ENCODE measurements around the gene CATSPER3.

CATSPER3 gene

GRCh38 chr5:135010502-135011354 is 43.0 kb downstream of the CATSPER3 start:
- no peak for DNase-seq (ENCODE audit: low read depth)

DNA sequence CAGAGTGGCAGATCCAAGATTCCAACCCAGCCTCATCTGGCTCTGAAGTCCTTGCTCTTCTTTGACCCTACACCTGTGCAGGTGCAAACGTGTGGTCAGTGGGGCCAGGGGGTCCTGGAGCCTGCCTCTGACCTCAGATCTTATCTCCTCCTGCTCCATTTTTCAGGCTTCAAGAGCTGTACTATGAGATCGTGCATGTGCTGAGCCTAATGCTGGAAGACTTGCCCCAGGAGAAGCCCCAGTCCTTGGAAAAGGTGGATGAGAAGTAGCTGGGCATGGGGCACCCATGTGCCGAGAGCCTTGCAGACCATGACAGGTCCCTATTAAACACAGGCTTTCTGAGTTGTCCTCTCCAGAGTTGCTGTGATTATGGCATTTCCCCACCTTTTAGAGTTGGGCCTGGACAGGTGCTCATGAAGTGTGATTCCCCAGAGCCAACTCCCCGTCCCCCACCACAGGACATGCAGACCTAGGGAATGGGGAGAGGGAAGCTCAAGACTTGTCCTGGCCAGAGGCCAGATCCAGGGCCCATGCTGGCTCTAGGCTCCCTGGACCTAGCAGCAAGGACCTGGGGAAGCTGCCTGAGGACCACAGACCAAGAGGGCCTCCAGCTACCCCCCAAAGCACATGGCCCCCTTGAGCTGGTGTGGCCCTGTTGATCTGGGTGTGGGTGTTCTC is 43.8 kb downstream of the CATSPER3 start:
- no peak for DNase-seq (ENCODE audit: low read depth)

GRCh38 chr5:135012033-135012588 is 44.4 kb downstream of the CATSPER3 start:
- DNase-seq (ENCODE audit: low read depth) = no peak

GRCh38 chr5:135012951-135013391 is 45.3 kb downstream of the CATSPER3 start:
- no peak for DNase-seq (ENCODE audit: low read depth)

- no peak for DNase-seq (ENCODE audit: low read depth)
Measured at GRCh38 chr5:135013445-135013844, 45.7 kb downstream of the CATSPER3 start.

GRCh38 chr5:135013947-135014570 is 46.4 kb downstream of the CATSPER3 start:
- no peak for DNase-seq (ENCODE audit: low read depth)

DNA sequence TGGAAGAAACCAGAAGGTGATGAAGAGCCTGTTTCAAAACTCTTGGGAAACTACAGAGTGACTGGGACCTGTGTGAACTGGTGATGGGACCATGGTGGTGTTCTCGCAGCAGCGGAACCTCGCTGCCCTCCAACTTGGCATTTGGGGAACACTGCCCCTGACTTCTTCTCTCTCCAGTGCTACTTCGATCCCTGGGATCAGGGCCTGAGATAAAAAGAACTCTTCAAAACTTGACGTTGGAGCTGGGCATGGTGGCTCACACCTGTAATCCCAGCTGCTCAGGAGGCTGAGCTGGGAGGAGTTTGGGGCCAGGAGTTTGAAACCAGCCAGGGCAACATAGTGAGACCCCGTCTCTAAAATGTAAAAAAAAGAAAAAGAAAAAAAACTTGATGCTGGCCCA is 48.2 kb downstream of the CATSPER3 start:
- DNase-seq (ENCODE audit: low read depth) = no peak

GRCh38 chr5:135016861-135017290 is 49.2 kb downstream of the CATSPER3 start:
- DNase-seq (ENCODE audit: low read depth) = no peak

GRCh38 chr5:135018457-135018856 is 50.8 kb downstream of the CATSPER3 start:
- DNase-seq (ENCODE audit: low read depth) = no peak

DNA sequence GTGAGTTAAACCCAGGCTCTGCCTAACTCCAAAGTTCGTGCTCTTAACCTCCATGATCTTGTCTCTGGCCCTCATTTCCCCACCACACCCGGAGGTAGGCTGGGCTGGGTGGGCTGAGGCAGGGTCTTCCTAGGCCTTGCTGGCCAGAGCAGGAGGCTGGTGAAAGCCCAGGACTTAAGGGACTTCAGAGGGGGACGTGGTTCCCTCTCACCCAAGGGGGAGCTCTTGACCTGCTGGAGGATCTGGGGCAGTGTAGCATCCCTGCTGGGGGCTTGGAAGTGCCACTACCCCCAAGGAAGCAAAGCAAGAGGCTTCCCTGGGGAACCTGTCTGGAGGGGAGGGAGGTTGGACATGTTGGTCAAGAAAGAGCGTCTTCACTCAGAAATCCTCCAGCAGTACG is 51.6 kb downstream of the CATSPER3 start:
- no peak for DNase-seq (ENCODE audit: low read depth)

DNA sequence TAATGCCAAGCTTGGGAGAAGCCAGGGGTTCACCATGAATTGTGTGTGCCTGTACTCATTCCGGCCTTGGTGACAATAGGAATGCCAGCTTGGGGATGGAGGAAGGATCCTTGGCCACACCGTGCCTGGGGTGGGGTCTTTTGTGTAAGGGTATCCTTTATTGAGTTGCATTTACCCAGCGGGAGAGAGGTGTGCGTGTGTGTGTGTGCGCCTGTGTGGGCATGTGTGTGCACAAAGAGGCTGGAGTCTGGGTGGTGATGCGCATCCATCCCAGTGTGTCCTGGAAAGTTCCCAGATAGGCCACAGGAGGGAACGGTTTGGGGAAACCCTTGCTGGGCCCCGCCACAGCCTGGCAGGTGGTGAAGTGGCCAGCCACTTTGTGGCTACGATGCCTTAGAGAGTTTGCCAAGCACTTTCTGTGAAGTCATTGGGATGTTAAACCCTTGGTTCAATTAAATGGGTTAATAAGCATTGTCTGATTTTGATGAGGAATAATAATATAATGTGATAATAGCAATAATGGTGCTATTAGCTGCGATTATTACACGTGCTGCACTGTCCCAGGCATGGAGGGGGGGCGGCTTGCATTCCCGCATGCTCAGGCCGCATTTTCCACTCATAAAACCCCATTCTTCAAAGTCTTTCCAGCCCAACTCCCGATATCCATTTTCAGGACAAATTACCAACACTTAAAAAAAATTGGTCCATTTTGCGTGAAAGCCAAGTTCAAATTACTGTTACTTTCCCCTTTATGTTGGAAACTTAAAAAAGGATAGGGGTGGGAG is 52.6 kb downstream of the CATSPER3 start:
- no peak for DNase-seq (ENCODE audit: low read depth)

DNA sequence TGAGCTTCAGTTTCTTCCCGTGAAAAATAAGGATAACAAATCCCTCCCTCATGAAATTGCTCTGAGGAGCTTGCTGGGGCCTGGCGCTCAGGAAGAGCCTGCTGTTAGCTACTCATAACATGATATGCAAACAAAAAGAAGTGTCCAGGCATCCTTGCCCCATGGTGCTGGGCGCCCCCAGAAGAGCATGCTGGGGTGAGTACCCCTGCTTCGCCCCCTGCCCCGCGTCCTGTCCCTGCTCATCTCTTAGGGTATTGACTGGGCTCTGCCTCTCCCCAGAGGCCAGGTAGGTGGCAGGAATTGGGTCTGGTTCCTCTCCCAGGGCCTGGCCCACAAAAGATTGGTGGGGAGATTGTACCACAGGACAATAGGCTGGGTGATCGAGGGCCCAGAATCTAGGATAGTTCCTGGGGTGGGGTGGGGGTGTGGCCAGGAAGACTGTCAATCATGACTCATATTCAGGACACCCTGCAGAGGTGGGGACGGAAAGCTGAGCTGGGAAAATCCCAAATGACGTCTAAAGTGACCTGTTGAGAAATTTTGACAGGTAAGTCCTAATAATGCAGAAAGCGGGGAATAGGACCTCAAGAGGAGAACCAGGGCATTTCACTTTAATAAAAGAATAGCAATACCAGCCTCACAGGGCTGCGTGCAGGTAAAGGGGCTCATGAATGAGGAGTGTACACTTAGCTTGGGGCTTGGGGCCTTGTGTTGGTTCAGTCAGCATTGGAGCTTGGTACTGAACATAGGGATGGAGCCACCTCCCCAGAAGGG is 57.4 kb downstream of the CATSPER3 start:
- no peak for DNase-seq (ENCODE audit: low read depth)

DNA sequence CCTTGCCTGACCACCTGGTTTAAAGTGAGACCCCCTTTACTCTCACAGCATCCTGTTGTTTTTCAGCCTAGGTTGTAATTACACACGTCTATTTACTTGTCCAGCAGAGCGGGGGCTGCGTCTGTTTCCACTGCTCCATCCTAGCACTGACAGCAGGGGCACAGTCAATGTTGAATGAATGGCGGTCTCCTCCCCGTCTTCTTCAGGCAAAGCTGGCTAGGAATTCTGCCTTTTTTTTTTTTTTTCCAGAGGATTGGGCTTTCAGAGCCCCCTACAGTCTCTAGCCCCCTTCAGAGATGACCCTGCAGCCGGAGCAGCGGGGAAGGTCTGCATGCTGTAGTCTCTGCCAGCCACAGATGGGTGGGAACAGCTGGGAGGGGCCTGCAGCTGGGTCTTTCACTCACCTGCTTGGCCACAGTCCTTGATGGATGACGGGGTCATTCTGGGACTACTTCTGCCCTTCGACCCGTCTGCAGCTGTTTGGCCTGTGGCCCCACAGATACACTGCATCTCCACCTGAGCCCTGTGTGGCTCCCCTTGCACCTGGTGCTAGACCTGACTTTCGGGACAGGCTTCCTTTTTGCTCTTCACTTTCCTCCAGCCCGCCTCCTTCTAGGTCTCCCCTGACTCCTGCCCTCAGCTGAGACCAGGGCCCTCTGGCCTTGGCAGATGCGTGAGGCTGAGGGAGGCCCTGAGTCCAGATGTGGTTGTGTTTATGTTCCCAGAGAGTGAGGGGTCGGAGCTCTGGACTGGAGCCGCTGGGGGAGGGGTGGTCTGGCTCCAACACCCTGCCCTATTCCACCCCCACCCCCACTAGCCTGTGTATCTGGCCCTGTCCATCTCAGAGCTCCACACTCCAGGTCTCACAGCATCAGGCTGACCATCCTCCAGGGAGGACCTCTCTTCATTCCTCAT is 58.3 kb downstream of the CATSPER3 start:
- no peak for DNase-seq (ENCODE audit: low read depth)

DNA sequence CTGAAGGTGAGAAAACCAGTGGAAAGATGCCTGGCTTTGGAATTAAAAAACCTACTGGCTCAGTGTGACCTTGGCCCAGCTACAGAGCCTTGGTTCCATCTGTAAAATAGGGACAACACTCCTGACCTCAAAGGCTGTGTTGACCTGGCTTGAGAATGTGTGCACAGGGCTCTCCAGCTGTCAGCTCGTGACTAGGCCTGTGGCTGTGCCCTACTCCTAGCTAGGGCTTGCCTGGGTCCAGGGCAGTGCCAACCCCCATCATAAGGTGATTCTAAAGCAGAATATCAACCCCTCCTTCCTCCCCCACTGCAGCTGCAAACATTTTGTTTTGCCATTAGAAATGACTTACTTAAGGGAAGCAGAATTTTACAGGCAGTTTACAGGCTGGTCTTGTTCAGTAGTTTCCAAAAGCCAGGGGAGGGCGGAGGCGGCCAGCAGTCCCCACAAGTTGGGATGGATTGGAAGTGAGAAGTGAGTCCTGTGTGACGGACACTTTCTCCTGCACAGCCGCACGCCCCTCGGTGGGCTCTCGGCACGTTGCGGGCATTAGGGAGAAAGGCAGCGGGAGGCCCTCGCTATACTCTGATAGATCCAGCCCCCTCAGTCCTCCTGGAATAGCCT is 59.0 kb downstream of the CATSPER3 start:
- DNase-seq (ENCODE audit: low read depth) = no peak

DNA sequence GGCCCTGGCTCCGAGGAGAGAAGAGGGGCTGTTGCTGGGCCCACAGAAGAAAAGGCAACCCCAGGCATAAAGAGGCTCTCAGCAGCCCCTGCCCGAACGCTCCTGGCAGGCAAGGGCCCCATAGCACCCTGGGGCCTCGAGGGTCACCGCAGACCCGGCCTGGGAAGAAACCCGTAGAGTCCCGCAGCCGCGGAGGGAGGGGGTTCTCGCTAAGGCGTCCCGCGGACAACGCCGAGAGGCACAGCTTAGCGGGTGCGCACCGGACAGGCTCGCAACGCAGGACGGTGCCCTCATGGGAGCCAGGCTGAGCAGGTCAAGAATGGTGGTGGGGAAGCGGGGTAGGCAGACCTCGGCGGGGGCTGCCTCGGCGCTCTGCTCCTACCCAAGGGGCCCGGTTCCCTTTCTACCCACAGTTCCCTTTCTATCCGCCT is 59.6 kb downstream of the CATSPER3 start:
- DNase-seq (ENCODE audit: low read depth) = no peak

GRCh38 chr5:135027697-135028615 is 60.2 kb downstream of the CATSPER3 start:
- no peak for DNase-seq (ENCODE audit: low read depth)

- no peak for DNase-seq (ENCODE audit: low read depth)
Measured at GRCh38 chr5:135028791-135029476, 61.2 kb downstream of the CATSPER3 start.

Data from activated T-helper 9 cell treated with anti-CD3 and anti-CD28 coated beads, Interleukin-2, amount 50 U/mL, for 16 hours (primary cell).